H7 (cell line): ENCODE results near the gene ATG9B. TPM values are rescaled to one million over a fixed set of nuclear protein-coding genes. Genes with fewer than 3 reads are reported as not detected.
"Not testable (repeated sequence)": the region's sequence is repeated elsewhere in the genome, so short reads cannot be mapped to it uniquely, and the experiment has no call there.

Source experiments
- DNase-seq: peaks from one replicate; pipeline ENCODE4 v3.0.0; 2012
- H3K27me3 ChIP-seq: 2 replicates; pipeline ENCODE4 v1.6.0; 2011; ENCODE audit warnings: mild to moderate bottlenecking, low read length; ENCODE audit not compliant: control insufficient read depth, insufficient read depth
- H3K36me3 ChIP-seq: replicated peaks from 2 replicates; pipeline ENCODE4 v1.5.1; 2011; ENCODE audit warnings: low read length; ENCODE audit not compliant: control insufficient read depth, insufficient read depth
- H3K4me3 ChIP-seq: 2 replicates; pipeline ENCODE4 v1.5.1; 2011; ENCODE audit warnings: low read depth, mild to moderate bottlenecking, control low read depth, low read length, moderate library complexity; ENCODE audit not compliant: insufficient read depth
- total RNA-seq: library from RNA; depleted of rRNA; stranded (reverse); fragments of >200 nt; shearing (Covaris generic); gene quantifications from 2 replicates; pipeline ENCODE4 v1.2.3, GENCODE V29; 2014

ATG9B gene
- total RNA-seq, 1 experiment from 2014 or later = 1.7 TPM

DNA sequence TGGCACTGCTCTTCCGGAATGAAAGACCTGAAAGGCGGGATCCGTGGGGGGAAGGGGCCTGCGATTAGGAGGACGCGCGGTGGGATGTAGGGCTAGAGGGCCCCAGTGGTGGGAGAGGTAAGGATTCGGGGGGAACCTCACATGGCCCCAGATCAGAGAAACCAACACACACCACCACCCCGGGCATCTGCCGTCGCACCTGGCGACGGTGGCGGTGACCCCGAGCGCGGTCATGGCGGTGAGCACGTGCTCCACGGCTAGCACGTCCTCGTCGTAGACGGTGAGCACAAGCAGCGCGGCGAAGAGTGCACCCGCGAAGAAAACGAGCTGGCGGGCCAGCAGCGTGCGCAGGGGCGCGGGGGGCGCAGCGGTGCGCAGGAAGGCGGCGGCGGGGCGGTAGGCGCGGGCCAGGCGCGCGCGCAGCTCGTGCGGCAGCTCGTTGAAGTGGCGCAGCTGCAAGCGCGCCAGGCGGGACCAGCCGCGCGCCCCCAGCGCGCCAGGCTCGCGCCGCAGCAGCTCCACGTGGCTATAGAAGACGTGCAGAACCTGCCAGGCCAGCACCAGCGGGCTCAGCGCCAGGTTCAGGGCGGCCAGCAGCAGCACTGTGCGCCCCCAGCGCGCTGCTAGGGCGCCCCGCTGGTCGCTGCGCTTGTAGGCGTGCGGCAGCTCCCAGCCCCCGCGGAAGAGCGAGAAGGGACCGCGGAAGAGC, 5.7 kb downstream of the ATG9B start:
- Histone ChIP-seq H3K27me3 (peaks cover 47% of the 10 kb centered on the region), H3K36me3 (no peaks in the 10 kb centered on the region), H3K4me3 (peak overlapping the region; percentile 30)
- peak; percentile 82 for DNase-seq

DNA sequence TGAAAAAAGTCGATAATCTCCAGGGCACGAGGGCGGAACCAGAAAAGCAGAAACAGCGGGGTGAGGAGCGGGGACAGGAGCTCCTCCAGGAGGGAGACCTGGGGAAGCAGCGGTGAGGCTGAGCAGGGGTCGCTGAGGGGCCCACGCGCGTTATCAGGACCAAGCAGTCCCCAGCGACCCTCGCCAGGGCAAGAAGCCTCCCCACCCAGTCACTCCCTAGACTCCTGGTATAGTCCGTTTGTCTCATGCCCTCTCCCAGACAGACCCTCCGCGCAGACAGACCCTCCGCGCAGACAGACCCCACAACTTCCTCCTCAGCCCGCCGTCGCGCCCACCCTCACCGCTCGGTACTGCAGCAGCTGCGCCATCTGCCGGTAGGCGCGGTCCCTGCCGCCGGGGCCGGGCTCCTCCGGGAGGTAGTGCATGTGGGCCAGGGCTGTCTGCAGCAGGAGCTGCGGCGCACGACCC, 6.3 kb downstream of the ATG9B start:
- H3K27me3 ChIP-seq = peaks cover 47% of the 10 kb centered on the region
- no peaks in the 10 kb centered on the region for H3K36me3 ChIP-seq
- H3K4me3 ChIP-seq = peak overlapping the region; percentile 28
- DNase-seq = peak; percentile 96

GRCh38 chr7:151017370-151017952, 6.8 kb downstream of the ATG9B start:
- Histone ChIP-seq H3K4me3 (no peak overlapping the region), H3K36me3 (no peaks in the 10 kb centered on the region), H3K27me3 (peaks cover 47% of the 10 kb centered on the region)
- no peak for DNase-seq

- Histone ChIP-seq H3K36me3 (no peaks in the 10 kb centered on the region), H3K27me3 (peaks cover 47% of the 10 kb centered on the region), H3K4me3 (no peak overlapping the region)
- no peak for DNase-seq
Observed at GRCh38 chr7:151016942-151017341, 7.4 kb downstream of the ATG9B start.

- no peaks in the 10 kb centered on the region for H3K36me3 ChIP-seq
- H3K27me3 ChIP-seq = peaks cover 47% of the 10 kb centered on the region
- no peak overlapping the region for H3K4me3 ChIP-seq
- no peak for DNase-seq
Observed at GRCh38 chr7:151016505-151016904, 7.8 kb downstream of the ATG9B start.

GRCh38 chr7:151015967-151016366, 8.3 kb downstream of the ATG9B start:
- DNase-seq = no peak
- Histone ChIP-seq H3K36me3 (no peaks in the 10 kb centered on the region), H3K27me3 (peaks cover 47% of the 10 kb centered on the region), H3K4me3 (no peak overlapping the region)

DNA sequence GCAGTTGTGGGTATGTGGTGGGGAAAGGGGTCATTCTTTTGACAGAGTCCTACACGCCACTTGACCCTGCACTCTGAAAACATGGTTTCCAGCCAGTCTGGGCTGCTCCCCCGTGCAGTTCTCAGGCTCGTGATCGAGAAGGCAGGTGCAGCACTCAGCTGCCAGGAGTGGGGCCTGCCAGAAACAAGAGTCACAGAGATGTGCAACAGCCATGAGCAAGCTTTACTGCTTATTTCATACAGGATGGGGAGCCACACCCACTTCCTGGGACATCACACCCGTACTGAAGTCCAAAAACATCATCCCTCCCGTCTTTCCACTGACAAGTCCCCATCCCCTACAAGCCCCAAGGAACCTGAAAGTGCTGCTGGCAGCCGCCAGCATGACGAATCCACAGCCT, 9.3 kb downstream of the ATG9B start:
- Histone ChIP-seq H3K4me3 (no peak overlapping the region), H3K36me3 (no peaks in the 10 kb centered on the region), H3K27me3 (peaks cover 37% of the 10 kb centered on the region)
- DNase-seq = no peak

GRCh38 chr7:151013733-151014497, 10.4 kb downstream of the ATG9B start:
- H3K36me3 ChIP-seq = no peaks in the 10 kb centered on the region
- DNase-seq = peak; percentile 96
- H3K4me3 ChIP-seq = peak overlapping the region; percentile 60
- peaks cover 27% of the 10 kb centered on the region for H3K27me3 ChIP-seq

DNA sequence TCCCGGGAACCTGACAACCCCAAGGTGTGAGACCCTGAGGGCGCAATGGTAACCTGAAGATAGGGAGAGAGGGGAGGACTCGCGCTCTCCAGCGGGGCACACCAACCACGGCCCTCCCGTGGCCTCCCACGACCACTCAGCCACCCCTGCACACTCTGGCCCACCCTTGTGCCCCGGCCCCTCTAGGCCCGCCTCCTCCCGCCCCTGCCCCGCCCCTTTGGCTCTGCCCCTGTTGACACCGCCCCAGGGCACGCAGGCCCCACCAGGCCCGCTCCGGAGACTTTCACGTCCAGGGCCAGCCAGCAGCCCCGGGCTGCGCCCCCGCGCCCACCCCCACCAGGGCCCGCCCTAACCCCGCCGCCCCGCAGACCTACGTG, 10.9 kb downstream of the ATG9B start:
- H3K27me3 ChIP-seq = peaks cover 21% of the 10 kb centered on the region

GRCh38 chr7:151012911-151013347, 11.4 kb downstream of the ATG9B start:
- peaks cover 18% of the 10 kb centered on the region for H3K27me3 ChIP-seq
- peak overlapping the region; percentile 60 for H3K4me3 ChIP-seq
- DNase-seq = peak; percentile 92
- H3K36me3 ChIP-seq = no peaks in the 10 kb centered on the region

More for the DNA sequence above, 10.9 kb downstream of the ATG9B start:
- H3K36me3 ChIP-seq = no peaks in the 10 kb centered on the region
- peak overlapping the region; percentile 60 for H3K4me3 ChIP-seq
- DNase-seq = no peak

- Histone ChIP-seq H3K4me3 (no peak overlapping the region), H3K36me3 (no peaks in the 10 kb centered on the region), H3K27me3 (peaks cover 10% of the 10 kb centered on the region)
- no peak for DNase-seq
Observed at GRCh38 chr7:151012031-151012692, 12.1 kb downstream of the ATG9B start.

- not testable (repeated sequence) for DNase-seq, H3K27me3 ChIP-seq, H3K4me3 ChIP-seq, H3K36me3 ChIP-seq
Observed at GRCh38 chr7:151011616-151012015, 12.7 kb downstream of the ATG9B start.

GRCh38 chr7:151011097-151011409, 13.2 kb downstream of the ATG9B start:
- no peaks in the 10 kb centered on the region for H3K36me3 ChIP-seq
- H3K27me3 ChIP-seq = peaks cover 6% of the 10 kb centered on the region; the same call in 1 of the 2 replicates
- no peak for DNase-seq
- H3K4me3 ChIP-seq = no peak overlapping the region

DNA sequence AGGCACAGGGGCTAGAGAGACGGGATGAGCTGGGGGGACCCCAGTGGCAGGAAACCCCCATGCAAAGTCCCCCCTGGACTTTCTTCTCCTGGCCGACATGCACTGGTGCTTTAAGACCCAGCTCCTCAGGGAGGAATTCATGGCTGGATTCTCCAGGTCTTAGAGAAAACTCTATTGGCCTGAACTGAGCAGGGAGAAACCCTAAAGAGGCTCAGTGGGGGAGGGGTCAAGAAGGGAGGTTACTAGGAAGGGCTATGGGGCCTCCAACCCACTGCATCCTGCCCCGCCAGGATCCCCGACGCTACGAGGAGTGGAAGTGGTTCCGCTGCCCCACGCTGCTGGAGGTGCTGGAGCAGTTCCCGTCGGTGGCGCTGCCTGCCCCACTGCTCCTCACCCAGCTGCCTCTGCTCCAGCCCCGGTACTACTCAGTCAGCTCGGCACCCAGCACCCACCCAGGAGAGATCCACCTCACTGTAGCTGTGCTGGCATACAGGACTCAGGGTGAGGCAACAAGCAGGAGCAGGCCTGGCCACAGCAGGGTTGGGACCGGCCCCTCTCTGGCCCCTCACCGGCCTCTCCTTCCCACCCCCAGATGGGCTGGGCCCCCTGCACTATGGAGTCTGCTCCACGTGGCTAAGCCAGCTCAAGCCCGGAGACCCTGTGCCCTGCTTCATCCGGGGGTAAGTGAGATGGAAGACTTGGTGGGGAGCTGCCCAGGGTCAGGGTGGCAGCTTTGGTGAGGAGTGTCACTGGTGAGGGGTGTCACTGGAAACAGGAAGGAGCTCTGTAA, 13.8 kb downstream of the ATG9B start:
- Histone ChIP-seq H3K36me3 (no peaks in the 10 kb centered on the region), H3K27me3 (peaks cover 4% of the 10 kb centered on the region; the same call in 1 of the 2 replicates), H3K4me3 (peak overlapping the region; percentile 26)
- peak; percentile 81 for DNase-seq
